Stimulated activated effector memory CD8-positive, alpha-beta T cell treated with anti-CD3 and anti-CD28 coated beads, Interleukin-12 subunit alpha, Interleukin-12 subunit beta, amount 100 ng/mL, for 72 hours (primary cell): ENCODE results near the gene CAV3.

Source experiments
- ATAC-seq: fragments of 150-1000 bp; cut with Tn5 transposase; 2 replicates; pipeline ENCODE4 v1.10.0; 2021
- DNase-seq, 2 donors: peaks; one replicate each; pipeline ENCODE4 v3.0.0; 2021 to 2022; ENCODE audit warnings: low spot score in 2 of 2
- H3K27ac Mint-ChIP-seq: one replicate; pipeline ENCODE4 v1.8.0; 2022; ENCODE audit warnings: mild to moderate bottlenecking, mixed read lengths
- H3K36me3 Mint-ChIP-seq: one replicate; pipeline ENCODE4 v1.8.0; 2022; ENCODE audit warnings: mild to moderate bottlenecking, mixed read lengths
- H3K4me1 Mint-ChIP-seq: one replicate; pipeline ENCODE4 v1.8.0; 2022; ENCODE audit warnings: mixed read lengths
- H3K4me3 Mint-ChIP-seq: one replicate; pipeline ENCODE4 v1.8.0; 2022; ENCODE audit warnings: mild to moderate bottlenecking, mixed read lengths
- H3K9me3 Mint-ChIP-seq: one replicate; pipeline ENCODE4 v1.8.0; 2022; ENCODE audit warnings: mixed read lengths

The CAV3 gene

GRCh38 chr3:8745619-8746370 lies 12.2 kb downstream of the CAV3 start:
- ATAC-seq, result no peak
- no peak for DNase-seq
- no peaks in the 10 kb centered on the region for H3K9me3 Mint-ChIP-seq
- no peaks in the 10 kb centered on the region for H3K4me1 Mint-ChIP-seq
- no peak overlapping the region for H3K27ac Mint-ChIP-seq
- H3K36me3 Mint-ChIP-seq, result no peaks in the 10 kb centered on the region
- H3K4me3 Mint-ChIP-seq, result no peak overlapping the region

- Mint-ChIP-seq H3K4me1 (no peaks in the 10 kb centered on the region), H3K27ac (no peak overlapping the region), H3K36me3 (no peaks in the 10 kb centered on the region), H3K9me3 (no peaks in the 10 kb centered on the region), H3K4me3 (no peak overlapping the region)
- DNase-seq, result no peak
- ATAC-seq, result no peak
Measured at GRCh38 chr3:8746780-8747345, 13.3 kb downstream of the CAV3 start.

GRCh38 chr3:8749316-8749715 lies 15.7 kb downstream of the CAV3 start:
- Mint-ChIP-seq H3K27ac (no peak overlapping the region), H3K4me3 (no peak overlapping the region), H3K9me3 (no peaks in the 10 kb centered on the region), H3K36me3 (no peaks in the 10 kb centered on the region), H3K4me1 (no peaks in the 10 kb centered on the region)
- no peak for ATAC-seq
- DNase-seq, result no peak

GRCh38 chr3:8752832-8753231 lies 19.2 kb downstream of the CAV3 start:
- Mint-ChIP-seq H3K4me3 (no peak overlapping the region), H3K27ac (no peak overlapping the region), H3K36me3 (no peaks in the 10 kb centered on the region), H3K4me1 (no peaks in the 10 kb centered on the region), H3K9me3 (no peaks in the 10 kb centered on the region)
- no peak for ATAC-seq
- DNase-seq, result no peak

- H3K27ac Mint-ChIP-seq, result no peak overlapping the region
- no peaks in the 10 kb centered on the region for H3K4me1 Mint-ChIP-seq
- no peak for DNase-seq
- ATAC-seq, result no peak
- no peak overlapping the region for H3K4me3 Mint-ChIP-seq
- no peaks in the 10 kb centered on the region for H3K36me3 Mint-ChIP-seq
- no peaks in the 10 kb centered on the region for H3K9me3 Mint-ChIP-seq
Measured at GRCh38 chr3:8755097-8755496, 21.5 kb downstream of the CAV3 start.

- no peak overlapping the region for H3K27ac Mint-ChIP-seq
- H3K4me3 Mint-ChIP-seq, result no peak overlapping the region
- H3K9me3 Mint-ChIP-seq, result no peaks in the 10 kb centered on the region
- no peaks in the 10 kb centered on the region for H3K36me3 Mint-ChIP-seq
- DNase-seq (no peak), ATAC-seq (no peak)
- H3K4me1 Mint-ChIP-seq, result no peaks in the 10 kb centered on the region
Measured at GRCh38 chr3:8755564-8756237, 22.1 kb downstream of the CAV3 start.

- Mint-ChIP-seq H3K9me3 (no peaks in the 10 kb centered on the region), H3K4me3 (no peak overlapping the region), H3K4me1 (no peaks in the 10 kb centered on the region), H3K36me3 (no peaks in the 10 kb centered on the region), H3K27ac (no peak overlapping the region)
- DNase-seq (no peak), ATAC-seq (no peak)
Measured at GRCh38 chr3:8756671-8757070, 23.1 kb downstream of the CAV3 start.

GRCh38 chr3:8757551-8758518 lies 24.2 kb downstream of the CAV3 start:
- Mint-ChIP-seq H3K36me3 (no peaks in the 10 kb centered on the region), H3K27ac (no peak overlapping the region), H3K4me1 (no peaks in the 10 kb centered on the region), H3K4me3 (no peak overlapping the region), H3K9me3 (no peaks in the 10 kb centered on the region)
- no peak for ATAC-seq
- no peak for DNase-seq

GRCh38 chr3:8759038-8759707 lies 25.6 kb downstream of the CAV3 start:
- DNase-seq (no peak), ATAC-seq (no peak)
- Mint-ChIP-seq H3K27ac (no peak overlapping the region), H3K36me3 (no peaks in the 10 kb centered on the region), H3K9me3 (no peaks in the 10 kb centered on the region), H3K4me1 (no peaks in the 10 kb centered on the region), H3K4me3 (no peak overlapping the region)

GRCh38 chr3:8760091-8760490 lies 26.5 kb downstream of the CAV3 start:
- Mint-ChIP-seq H3K9me3 (no peaks in the 10 kb centered on the region), H3K36me3 (no peaks in the 10 kb centered on the region), H3K27ac (no peak overlapping the region), H3K4me3 (no peak overlapping the region), H3K4me1 (no peaks in the 10 kb centered on the region)
- DNase-seq, result no peak
- ATAC-seq, result no peak

- ATAC-seq, result no peak
- no peak overlapping the region for H3K4me3 Mint-ChIP-seq
- DNase-seq, result no peak
Measured at GRCh38 chr3:8760506-8760905, 26.9 kb downstream of the CAV3 start.

GRCh38 chr3:8761866-8762265 lies 28.3 kb downstream of the CAV3 start:
- no peaks in the 10 kb centered on the region for H3K9me3 Mint-ChIP-seq
- ATAC-seq, result no peak
- H3K36me3 Mint-ChIP-seq, result no peaks in the 10 kb centered on the region
- no peaks in the 10 kb centered on the region for H3K4me1 Mint-ChIP-seq
- H3K27ac Mint-ChIP-seq, result no peak overlapping the region
- DNase-seq, result no peak
- H3K4me3 Mint-ChIP-seq, result no peak overlapping the region

More at GRCh38 chr3:8760506-8760905, 26.9 kb downstream of the CAV3 start:
- Mint-ChIP-seq H3K9me3 (no peaks in the 10 kb centered on the region), H3K36me3 (no peaks in the 10 kb centered on the region), H3K27ac (no peak overlapping the region), H3K4me1 (no peaks in the 10 kb centered on the region)

GRCh38 chr3:8762607-8763377 lies 29.2 kb downstream of the CAV3 start:
- ATAC-seq, result no peak
- Mint-ChIP-seq H3K9me3 (no peaks in the 10 kb centered on the region), H3K4me3 (no peak overlapping the region), H3K4me1 (no peaks in the 10 kb centered on the region), H3K27ac (no peak overlapping the region), H3K36me3 (no peaks in the 10 kb centered on the region)
- DNase-seq, result no peak

GRCh38 chr3:8764528-8764927 lies 30.9 kb downstream of the CAV3 start:
- H3K27ac Mint-ChIP-seq, result no peak overlapping the region
- DNase-seq (peak in 1 of 2 donors; percentile 33), ATAC-seq (no peak)
- H3K4me1 Mint-ChIP-seq, result peaks cover 12% of the 10 kb centered on the region
- H3K4me3 Mint-ChIP-seq, result no peak overlapping the region
- no peaks in the 10 kb centered on the region for H3K9me3 Mint-ChIP-seq
- H3K36me3 Mint-ChIP-seq, result no peaks in the 10 kb centered on the region
